ENCODE measurements around the gene PSG4. TPM values are rescaled to one million over a fixed set of nuclear protein-coding genes. Genes with fewer than 3 reads are reported as not detected.
"Not testable (repeated sequence)": the region's sequence is repeated elsewhere in the genome, so short reads cannot be mapped to it uniquely, and the experiment has no call there.

Gene PSG4
- total and polyA plus RNA-seq, 5 donors from 2014 or later: 0.76 TPM; not detected in 4

- H3K4me1 ChIP-seq (ENCODE audit: control insufficient read depth, insufficient read depth, low read length, poor library complexity, severe bottlenecking); H3K27me3 Mint-ChIP-seq; H3K27me3 ChIP-seq (ENCODE audit: control insufficient read depth, insufficient read depth, low read length); H3K9me3 ChIP-seq (ENCODE audit: control insufficient read depth in 2 of 2, low read length in 2 of 2); DNase-seq; H3K27ac ChIP-seq (ENCODE audit: insufficient read depth, low read length, poor library complexity, severe bottlenecking); H3K36me3 ChIP-seq (ENCODE audit: control insufficient read depth, insufficient read depth, low read length); H3K27ac Mint-ChIP-seq; H3K4me3 Mint-ChIP-seq; H3K9me3 Mint-ChIP-seq; ATAC-seq (ENCODE audit: low read depth in 2 of 2); H3K4me1 Mint-ChIP-seq; H3K4me3 ChIP-seq (ENCODE audit: low read depth, low read length); H3K36me3 Mint-ChIP-seq: not testable (repeated sequence)
Measured at GRCh38 chr19:43215881-43216280, 10.4 kb upstream of the PSG4 start.

DNA sequence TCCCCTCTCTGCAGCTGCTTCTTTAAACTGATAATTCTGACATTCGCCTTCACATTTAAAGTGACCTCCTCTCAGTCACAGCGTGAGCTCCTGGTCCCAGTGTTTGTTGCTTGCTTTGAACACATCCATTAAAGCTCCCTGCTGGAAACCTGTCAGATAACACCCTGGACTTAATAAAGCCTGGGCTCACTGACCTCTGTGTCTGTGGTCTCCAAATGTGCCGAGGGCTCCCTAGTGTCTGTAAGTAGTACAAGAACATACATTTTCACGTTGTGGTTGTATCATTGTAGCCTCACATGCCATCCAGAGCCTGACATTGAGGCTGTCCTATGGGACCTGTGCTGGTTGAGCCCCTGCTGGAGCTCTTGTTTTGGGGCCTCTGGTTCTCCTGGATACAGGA, 2.6 kb upstream of the PSG4 start:
- H3K9me3 Mint-ChIP-seq: no peaks in the 10 kb centered on the region
- peaks cover 20% of the 10 kb centered on the region for H3K27me3 Mint-ChIP-seq
- no peaks in the 10 kb centered on the region for H3K4me1 ChIP-seq (ENCODE audit: control insufficient read depth, insufficient read depth, low read length, poor library complexity, severe bottlenecking)
- H3K27me3 ChIP-seq (ENCODE audit: control insufficient read depth, insufficient read depth, low read length): no peaks in the 10 kb centered on the region
- no peaks in the 10 kb centered on the region for H3K9me3 ChIP-seq (ENCODE audit: control insufficient read depth in 2 of 2, low read length in 2 of 2)
- H3K36me3 ChIP-seq (ENCODE audit: control insufficient read depth, insufficient read depth, low read length): no peaks in the 10 kb centered on the region
- no peak overlapping the region for H3K4me3 ChIP-seq (ENCODE audit: low read depth, low read length)
- no peak overlapping the region for H3K27ac ChIP-seq (ENCODE audit: insufficient read depth, low read length, poor library complexity, severe bottlenecking)
- DNase-seq (no peak), ATAC-seq (ENCODE audit: low read depth in 2 of 2) (no peak)
- H3K36me3 Mint-ChIP-seq: no peaks in the 10 kb centered on the region
- no peak overlapping the region for H3K27ac Mint-ChIP-seq
- no peaks in the 10 kb centered on the region for H3K4me1 Mint-ChIP-seq
- H3K4me3 Mint-ChIP-seq: no peak overlapping the region

- not testable (repeated sequence) for H3K9me3 ChIP-seq (ENCODE audit: control insufficient read depth in 2 of 2, low read length in 2 of 2); H3K27me3 ChIP-seq (ENCODE audit: control insufficient read depth, insufficient read depth, low read length); H3K27ac ChIP-seq (ENCODE audit: insufficient read depth, low read length, poor library complexity, severe bottlenecking); H3K9me3 Mint-ChIP-seq; H3K4me3 ChIP-seq (ENCODE audit: low read depth, low read length); H3K4me1 Mint-ChIP-seq; H3K4me3 Mint-ChIP-seq; H3K4me1 ChIP-seq (ENCODE audit: control insufficient read depth, insufficient read depth, low read length, poor library complexity, severe bottlenecking); H3K36me3 ChIP-seq (ENCODE audit: control insufficient read depth, insufficient read depth, low read length); H3K36me3 Mint-ChIP-seq; DNase-seq; H3K27ac Mint-ChIP-seq; ATAC-seq (ENCODE audit: low read depth in 2 of 2)
- peaks cover 20% of the 10 kb centered on the region for H3K27me3 Mint-ChIP-seq
Measured at GRCh38 chr19:43207174-43207573, 1.7 kb upstream of the PSG4 start.

DNA sequence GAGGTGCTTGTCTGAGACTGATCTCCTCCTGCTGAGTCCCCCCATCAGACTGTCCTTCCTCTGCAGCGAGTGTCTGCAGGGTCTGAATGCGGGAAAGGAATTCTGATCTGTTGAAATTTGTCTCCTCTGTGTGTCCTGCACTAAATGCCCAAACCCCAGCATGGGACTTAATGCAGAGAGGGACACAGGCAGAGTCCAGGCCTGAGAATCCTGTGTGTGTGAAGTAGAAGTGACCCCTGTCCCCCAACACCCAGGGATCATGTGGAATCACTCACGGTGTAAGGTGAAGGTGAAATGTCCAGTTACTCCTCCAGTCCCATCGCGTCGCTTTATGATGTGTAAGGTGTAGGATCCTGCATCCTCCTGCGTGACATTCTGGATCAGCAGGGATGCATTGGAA, 1.8 kb downstream of the PSG4 start:
- not testable (repeated sequence) for H3K4me1 Mint-ChIP-seq; H3K9me3 Mint-ChIP-seq; H3K9me3 ChIP-seq (ENCODE audit: control insufficient read depth in 2 of 2, low read length in 2 of 2); ATAC-seq (ENCODE audit: low read depth in 2 of 2); H3K4me1 ChIP-seq (ENCODE audit: control insufficient read depth, insufficient read depth, low read length, poor library complexity, severe bottlenecking); H3K36me3 ChIP-seq (ENCODE audit: control insufficient read depth, insufficient read depth, low read length); H3K27ac ChIP-seq (ENCODE audit: insufficient read depth, low read length, poor library complexity, severe bottlenecking); H3K36me3 Mint-ChIP-seq; H3K4me3 ChIP-seq (ENCODE audit: low read depth, low read length); H3K27me3 ChIP-seq (ENCODE audit: control insufficient read depth, insufficient read depth, low read length); H3K27ac Mint-ChIP-seq; H3K4me3 Mint-ChIP-seq; DNase-seq
- H3K27me3 Mint-ChIP-seq: peaks cover 11% of the 10 kb centered on the region

GRCh38 chr19:43201891-43202290, 3.5 kb downstream of the PSG4 start:
- not testable (repeated sequence) for H3K27ac ChIP-seq (ENCODE audit: insufficient read depth, low read length, poor library complexity, severe bottlenecking); H3K9me3 Mint-ChIP-seq; ATAC-seq (ENCODE audit: low read depth in 2 of 2); H3K27me3 ChIP-seq (ENCODE audit: control insufficient read depth, insufficient read depth, low read length); H3K4me1 ChIP-seq (ENCODE audit: control insufficient read depth, insufficient read depth, low read length, poor library complexity, severe bottlenecking); H3K4me1 Mint-ChIP-seq; DNase-seq; H3K4me3 ChIP-seq (ENCODE audit: low read depth, low read length); H3K4me3 Mint-ChIP-seq; H3K9me3 ChIP-seq (ENCODE audit: control insufficient read depth in 2 of 2, low read length in 2 of 2); H3K36me3 ChIP-seq (ENCODE audit: control insufficient read depth, insufficient read depth, low read length); H3K36me3 Mint-ChIP-seq; H3K27ac Mint-ChIP-seq
- peaks cover 11% of the 10 kb centered on the region for H3K27me3 Mint-ChIP-seq

DNA sequence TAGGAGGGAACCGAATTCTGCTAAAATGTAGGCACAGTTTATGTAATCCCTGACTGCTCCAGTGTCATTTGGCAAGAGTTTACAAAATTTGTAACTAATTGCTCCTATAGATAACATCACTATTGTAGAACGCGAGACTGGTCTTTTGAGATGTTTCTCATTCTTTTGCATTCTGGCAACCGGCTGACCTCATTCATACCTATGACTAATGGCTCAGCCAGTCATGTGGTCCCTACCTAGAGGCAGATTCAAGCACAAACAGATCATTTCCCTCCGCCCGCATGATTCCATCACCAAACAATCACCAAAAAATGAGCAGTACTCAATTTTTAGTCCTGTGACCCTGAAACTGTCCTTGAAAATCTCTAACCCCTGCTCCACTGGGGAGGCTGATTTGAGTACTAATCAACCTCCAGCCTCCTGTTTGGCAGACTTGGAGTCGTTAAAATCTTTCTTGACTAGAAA, 4.1 kb downstream of the PSG4 start:
- H3K27me3 Mint-ChIP-seq: peaks cover 11% of the 10 kb centered on the region
- H3K36me3 Mint-ChIP-seq; H3K4me3 ChIP-seq (ENCODE audit: low read depth, low read length); H3K4me3 Mint-ChIP-seq; H3K27me3 ChIP-seq (ENCODE audit: control insufficient read depth, insufficient read depth, low read length); H3K4me1 Mint-ChIP-seq; DNase-seq; H3K9me3 Mint-ChIP-seq; H3K9me3 ChIP-seq (ENCODE audit: control insufficient read depth in 2 of 2, low read length in 2 of 2); H3K36me3 ChIP-seq (ENCODE audit: control insufficient read depth, insufficient read depth, low read length); H3K4me1 ChIP-seq (ENCODE audit: control insufficient read depth, insufficient read depth, low read length, poor library complexity, severe bottlenecking); H3K27ac ChIP-seq (ENCODE audit: insufficient read depth, low read length, poor library complexity, severe bottlenecking); H3K27ac Mint-ChIP-seq; ATAC-seq (ENCODE audit: low read depth in 2 of 2): not testable (repeated sequence)

GRCh38 chr19:43198686-43199419, 6.6 kb downstream of the PSG4 start:
- H3K9me3 Mint-ChIP-seq; H3K4me1 ChIP-seq (ENCODE audit: control insufficient read depth, insufficient read depth, low read length, poor library complexity, severe bottlenecking); H3K36me3 Mint-ChIP-seq; ATAC-seq (ENCODE audit: low read depth in 2 of 2); H3K27me3 ChIP-seq (ENCODE audit: control insufficient read depth, insufficient read depth, low read length); H3K9me3 ChIP-seq (ENCODE audit: control insufficient read depth in 2 of 2, low read length in 2 of 2); H3K27ac Mint-ChIP-seq; H3K27ac ChIP-seq (ENCODE audit: insufficient read depth, low read length, poor library complexity, severe bottlenecking); H3K4me1 Mint-ChIP-seq; H3K4me3 ChIP-seq (ENCODE audit: low read depth, low read length); H3K4me3 Mint-ChIP-seq; H3K36me3 ChIP-seq (ENCODE audit: control insufficient read depth, insufficient read depth, low read length): not testable (repeated sequence)
- H3K27me3 Mint-ChIP-seq: peaks cover 11% of the 10 kb centered on the region
- peak in 1 of 3 donors; percentile 1 for DNase-seq

DNA sequence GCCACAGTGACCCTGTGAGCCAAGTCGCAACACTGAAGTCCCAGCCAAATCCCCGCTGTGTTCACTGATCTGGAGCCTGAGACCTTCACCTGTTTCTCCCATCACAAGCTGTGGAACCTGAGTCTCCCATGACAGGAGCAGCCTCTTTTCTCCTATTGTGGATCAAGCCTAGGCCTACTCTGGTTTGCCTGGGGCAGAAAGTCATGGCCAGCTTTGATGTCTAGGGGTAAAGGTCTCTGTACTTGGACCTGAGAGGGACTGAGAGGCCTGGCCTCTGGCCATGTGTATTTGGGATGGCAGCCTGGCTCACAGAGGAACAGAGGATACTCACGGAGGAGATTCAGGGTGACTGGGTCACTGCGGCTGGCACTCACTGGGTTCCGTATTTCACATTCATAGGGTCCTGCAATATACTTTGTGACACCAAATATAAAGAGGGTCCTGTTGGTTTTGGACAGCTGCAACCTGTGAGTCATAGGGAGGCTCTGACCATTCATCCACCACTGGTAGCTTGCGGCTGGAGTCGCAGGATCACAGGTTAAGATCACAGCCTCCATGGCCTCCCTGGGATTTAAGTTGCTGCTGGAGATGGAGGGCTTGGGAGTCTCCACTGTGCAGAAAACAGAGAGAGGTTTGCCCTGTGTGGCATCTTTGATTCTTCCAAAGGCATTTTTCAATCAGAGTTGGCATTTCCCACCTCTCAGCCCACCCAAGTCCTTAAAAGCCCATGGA, 7.6 kb downstream of the PSG4 start:
- peaks cover 14% of the 10 kb centered on the region for H3K27me3 Mint-ChIP-seq
- H3K4me1 ChIP-seq (ENCODE audit: control insufficient read depth, insufficient read depth, low read length, poor library complexity, severe bottlenecking); H3K4me3 Mint-ChIP-seq; H3K27me3 ChIP-seq (ENCODE audit: control insufficient read depth, insufficient read depth, low read length); H3K36me3 ChIP-seq (ENCODE audit: control insufficient read depth, insufficient read depth, low read length); H3K9me3 ChIP-seq (ENCODE audit: control insufficient read depth in 2 of 2, low read length in 2 of 2); H3K4me1 Mint-ChIP-seq; H3K36me3 Mint-ChIP-seq; ATAC-seq (ENCODE audit: low read depth in 2 of 2); H3K27ac Mint-ChIP-seq; H3K9me3 Mint-ChIP-seq; H3K27ac ChIP-seq (ENCODE audit: insufficient read depth, low read length, poor library complexity, severe bottlenecking); H3K4me3 ChIP-seq (ENCODE audit: low read depth, low read length); DNase-seq: not testable (repeated sequence)

All from CD4-positive, CD25-positive, alpha-beta regulatory T cell (primary cell).